CD14-positive monocyte (primary cell): Measurements from ENCODE around the gene PPP2R3A. TPM values are rescaled to one million over a fixed set of nuclear protein-coding genes. Genes with fewer than 3 reads are reported as not detected.

ENCODE experiments used
- DNase-seq, 3 donors: peaks; one replicate each; pipeline ENCODE4 v3.0.0-alpha.2; 2011 to 2022
- H2AFZ ChIP-seq: 2 replicates; pipeline ENCODE4 v1.6.0; 2012; ENCODE audit warnings: mild to moderate bottlenecking, low read depth, low read length, inconsistent platforms; ENCODE audit not compliant: insufficient read depth, poor library complexity, severe bottlenecking
- H3K27ac ChIP-seq, 2 donors: 1 replicate in 1 of 2; 2 replicates in 1 of 2; pipeline ENCODE4 v1.5.1; 2012 to 2013; ENCODE audit warnings: low read length in 2 of 2, control low read depth in 1 of 2, inconsistent platforms in 1 of 2, low read depth in 1 of 2, mild to moderate bottlenecking in 1 of 2
- H3K27me3 ChIP-seq, 2 donors: one replicate each; pipeline versions ENCODE4 v1.6.0 to v1.6.1; 2011 to 2013; ENCODE audit warnings: low read length in 2 of 2; ENCODE audit not compliant: control insufficient read depth in 2 of 2, insufficient read depth in 2 of 2
- H3K36me3 ChIP-seq, 2 donors: replicated peaks in 1 of 2; 1 replicate in 1 of 2; 2 replicates in 1 of 2; pipeline versions ENCODE4 v1.5.1 to v1.6.1; 2012 to 2013; ENCODE audit warnings: low read length in 2 of 2, control low read depth in 1 of 2, inconsistent platforms in 1 of 2, mild to moderate bottlenecking in 1 of 2; ENCODE audit not compliant: insufficient read depth in 2 of 2, control insufficient read depth in 1 of 2
- H3K4me1 ChIP-seq, 2 donors: 1 replicate in 1 of 2; 2 replicates in 1 of 2; pipeline versions ENCODE4 v1.5.1 to v1.6.1; 2012 to 2013; ENCODE audit warnings: low read length in 2 of 2, control low read depth in 1 of 2, inconsistent platforms in 1 of 2, mild to moderate bottlenecking in 1 of 2, moderate library complexity in 1 of 2; ENCODE audit not compliant: insufficient read depth in 2 of 2, control insufficient read depth in 1 of 2
- H3K4me2 ChIP-seq: replicated peaks from 2 replicates; pipeline ENCODE3; 2012; ENCODE audit warnings: low read length, moderate library complexity, mild to moderate bottlenecking; ENCODE audit not compliant: poor library complexity, severe bottlenecking; ENCODE audit errors: extremely low read depth
- H3K4me3 ChIP-seq, 3 experiments: fragments of 200-600 bp in 1 of 3; sonication (generic) in 1 of 3; replicated peaks in 1 of 3; 1 replicate in 2 of 3; 2 replicates in 1 of 3; pipeline ENCODE4 v1.5.1; 2011 to 2013; ENCODE audit warnings: low read length in 3 of 3, mild to moderate bottlenecking in 3 of 3, control low read depth in 2 of 3, low read depth in 2 of 3, inconsistent platforms in 1 of 3, moderate library complexity in 1 of 3
- H3K79me2 ChIP-seq: 2 replicates; pipeline ENCODE4 v1.6.0; 2012; ENCODE audit warnings: mild to moderate bottlenecking, control low read depth, inconsistent platforms, low read length, moderate library complexity; ENCODE audit not compliant: insufficient read depth
- H3K9ac ChIP-seq: 2 replicates; pipeline ENCODE4 v1.6.0; 2017; ENCODE audit warnings: low read length, mild to moderate bottlenecking; ENCODE audit not compliant: insufficient read depth, poor library complexity, severe bottlenecking
- H3K9me3 ChIP-seq, 2 donors: replicated peaks in 1 of 2; 1 replicate in 1 of 2; 2 replicates in 1 of 2; pipeline versions ENCODE4 v1.5.1 to v1.6.1; 2012 to 2013; ENCODE audit warnings: low read length in 2 of 2, control low read depth in 1 of 2; ENCODE audit not compliant: control insufficient read depth in 1 of 2, insufficient read depth in 1 of 2
- H4K20me1 ChIP-seq: 2 replicates; pipeline ENCODE4 v1.6.0; 2012; ENCODE audit warnings: mild to moderate bottlenecking, low read length, control low read depth, moderate library complexity; ENCODE audit not compliant: insufficient read depth
- H3K27ac Mint-ChIP-seq, 7 donors: one replicate each; pipeline ENCODE4 v1.8.0; 2020; ENCODE audit warnings: mild to moderate bottlenecking in 7 of 7, mixed read lengths in 7 of 7, moderate library complexity in 6 of 7, inconsistent platforms in 2 of 7
- H3K27me3 Mint-ChIP-seq, 3 donors: one replicate each; pipeline ENCODE4 v1.8.0; 2021 to 2022; ENCODE audit warnings: low read depth in 3 of 3, mild to moderate bottlenecking in 3 of 3, mixed read lengths in 3 of 3, moderate library complexity in 3 of 3, inconsistent platforms in 1 of 3
- H3K36me3 Mint-ChIP-seq, 2 donors: one replicate each; pipeline ENCODE4 v1.8.0; 2020; ENCODE audit warnings: mixed read lengths in 2 of 2, inconsistent platforms in 1 of 2, mild to moderate bottlenecking in 1 of 2
- H3K4me1 Mint-ChIP-seq: one replicate; pipeline ENCODE4 v1.8.0; 2020; ENCODE audit warnings: mild to moderate bottlenecking, mixed read lengths
- H3K4me3 Mint-ChIP-seq, 2 donors: one replicate each; pipeline ENCODE4 v1.8.0; 2020; ENCODE audit warnings: mild to moderate bottlenecking in 2 of 2, mixed read lengths in 2 of 2, moderate library complexity in 1 of 2
- H3K9me3 Mint-ChIP-seq, 7 donors: one replicate each; pipeline ENCODE4 v1.8.0; 2020 to 2022; ENCODE audit warnings: mixed read lengths in 7 of 7, mild to moderate bottlenecking in 6 of 7, moderate library complexity in 6 of 7, inconsistent platforms in 2 of 7
- WGBS: methylation state at CpG from one replicate; pipeline ENCODE4 v1.1.5; 2013; ENCODE audit warnings: missing lambda C conversion rate; ENCODE audit not compliant: insufficient coverage; 5-methylcytosine and 5-hydroxymethylcytosine counted together
- intact Hi-C, 2 donors: fragments of 100-400 bp; cut with micrococcal nuclease; formaldehyde crosslinking; loops; one replicate each; pipeline versions ENCODE4 v1.15.0 to v1.15.1; 2023
- polyA plus RNA-seq, 3 donors: library from polyadenylated mRNA; depleted of rRNA in 1 of 3; unstranded in 2 of 3; stranded (reverse) in 1 of 3; fragments of 300-500 nt in 2 of 3; fragments of >200 nt in 1 of 3; fragmentation: Illumina TruSeq in 2 of 3; gene quantifications; 1 replicate in 2 of 3; 2 replicates in 1 of 3; pipeline ENCODE4 v1.2.3, GENCODE V29; 2012 to 2021
- TF ChIP-seq, protein P1 (sequence below): fragments of 200-600 bp; IDR thresholded peaks from one replicate; pipeline ENCODE4 v1.8.0; 2022; ENCODE audit warnings: antibody characterized with exemption, mild to moderate bottlenecking

The PPP2R3A gene
- polyA plus RNA-seq, 3 donors: 0.09 to 0.15 (median 0.10) TPM

DNA sequence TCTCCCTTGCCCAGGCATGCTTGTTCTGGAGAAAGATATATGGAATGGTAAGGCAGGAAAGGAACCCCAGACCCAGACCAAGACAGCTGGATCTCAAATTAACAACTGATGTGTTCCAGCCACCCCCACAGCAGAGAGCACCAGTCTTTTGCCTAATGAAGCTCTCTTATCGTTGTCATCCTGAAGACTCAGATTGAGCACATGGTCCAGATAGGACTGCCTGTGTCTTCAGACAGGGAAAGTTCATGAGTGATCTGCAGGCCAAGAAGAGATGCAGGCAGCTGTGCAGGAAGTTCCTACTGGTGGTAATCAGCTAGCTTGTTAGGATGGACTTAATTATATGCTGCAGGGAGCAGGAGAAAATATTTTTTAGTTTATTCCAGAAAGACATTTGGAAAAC, 53.3 kb downstream of the PPP2R3A start:
- Mint-ChIP-seq H3K9me3 (peaks cover 0 to 10% (median 4%) of the 10 kb centered on the region in 7 donors), H3K36me3 (no peaks in the 10 kb centered on the region), H3K4me1 (no peaks in the 10 kb centered on the region), H3K4me3 (no peak overlapping the region), H3K27me3 (peaks cover 0 to 2% (median 0%) of the 10 kb centered on the region in 3 donors), H3K27ac (no peak overlapping the region)
- TF ChIP-seq, protein P1, sequence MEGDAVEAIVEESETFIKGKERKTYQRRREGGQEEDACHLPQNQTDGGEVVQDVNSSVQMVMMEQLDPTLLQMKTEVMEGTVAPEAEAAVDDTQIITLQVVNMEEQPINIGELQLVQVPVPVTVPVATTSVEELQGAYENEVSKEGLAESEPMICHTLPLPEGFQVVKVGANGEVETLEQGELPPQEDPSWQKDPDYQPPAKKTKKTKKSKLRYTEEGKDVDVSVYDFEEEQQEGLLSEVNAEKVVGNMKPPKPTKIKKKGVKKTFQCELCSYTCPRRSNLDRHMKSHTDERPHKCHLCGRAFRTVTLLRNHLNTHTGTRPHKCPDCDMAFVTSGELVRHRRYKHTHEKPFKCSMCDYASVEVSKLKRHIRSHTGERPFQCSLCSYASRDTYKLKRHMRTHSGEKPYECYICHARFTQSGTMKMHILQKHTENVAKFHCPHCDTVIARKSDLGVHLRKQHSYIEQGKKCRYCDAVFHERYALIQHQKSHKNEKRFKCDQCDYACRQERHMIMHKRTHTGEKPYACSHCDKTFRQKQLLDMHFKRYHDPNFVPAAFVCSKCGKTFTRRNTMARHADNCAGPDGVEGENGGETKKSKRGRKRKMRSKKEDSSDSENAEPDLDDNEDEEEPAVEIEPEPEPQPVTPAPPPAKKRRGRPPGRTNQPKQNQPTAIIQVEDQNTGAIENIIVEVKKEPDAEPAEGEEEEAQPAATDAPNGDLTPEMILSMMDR: no peak
- no peak overlapping the region for H2AFZ ChIP-seq
- H3K27ac ChIP-seq: no peak overlapping the region
- intact Hi-C loops: no loop called here
- DNase-seq: no peak
- no peaks in the 10 kb centered on the region for H4K20me1 ChIP-seq
- no peak overlapping the region for H3K9ac ChIP-seq
- no peaks in the 10 kb centered on the region for H3K4me1 ChIP-seq
- no peaks in the 10 kb centered on the region for H3K9me3 ChIP-seq
- no peaks in the 10 kb centered on the region for H3K79me2 ChIP-seq
- no peaks in the 10 kb centered on the region for H3K36me3 ChIP-seq
- WGBS: 100% methylated on average over 1 of the region's 1 CpG
- no peaks in the 10 kb centered on the region for H3K27me3 ChIP-seq
- H3K4me2 ChIP-seq: no peak overlapping the region
- no peak overlapping the region for H3K4me3 ChIP-seq

DNA sequence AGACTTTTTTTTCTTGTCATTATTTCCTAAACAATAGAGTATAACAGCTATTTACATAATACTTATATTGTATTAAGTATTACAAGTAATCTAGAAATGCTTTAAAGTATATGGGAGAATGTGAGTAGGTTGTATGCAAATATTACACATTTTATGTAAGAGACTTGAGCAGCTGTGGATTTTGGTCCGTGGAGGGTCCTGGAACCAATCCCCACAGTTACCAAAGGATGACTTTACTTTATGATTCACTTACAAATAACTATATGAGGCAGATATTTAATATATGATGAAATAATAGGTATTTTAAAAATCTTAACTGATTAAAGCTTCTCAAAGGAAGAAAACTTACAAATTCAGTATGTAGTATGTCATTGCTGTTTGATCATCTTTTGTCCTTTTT, 56.3 kb downstream of the PPP2R3A start:
- Mint-ChIP-seq H3K36me3 (no peaks in the 10 kb centered on the region), H3K27ac (no peak overlapping the region), H3K27me3 (peaks cover 0 to 2% (median 0%) of the 10 kb centered on the region in 3 donors), H3K4me3 (no peak overlapping the region), H3K4me1 (peaks cover 2% of the 10 kb centered on the region), H3K9me3 (peaks cover 0 to 5% (median 0%) of the 10 kb centered on the region in 7 donors)
- no peak for DNase-seq
- H3K27me3 ChIP-seq: no peaks in the 10 kb centered on the region
- no peak overlapping the region for H3K4me2 ChIP-seq
- H3K4me3 ChIP-seq: no peak overlapping the region
- H3K27ac ChIP-seq: no peak overlapping the region
- TF ChIP-seq, protein P1: no peak
- no peaks in the 10 kb centered on the region for H4K20me1 ChIP-seq
- no CpG with 5 or more reads among the region's 1 CpG for WGBS
- H3K9me3 ChIP-seq: no peaks in the 10 kb centered on the region
- H2AFZ ChIP-seq: no peak overlapping the region
- no peaks in the 10 kb centered on the region for H3K79me2 ChIP-seq
- H3K36me3 ChIP-seq: no peaks in the 10 kb centered on the region
- H3K9ac ChIP-seq: no peak overlapping the region
- H3K4me1 ChIP-seq: no peaks in the 10 kb centered on the region
- intact Hi-C loops: no loop called here
